Adrenal gland (tissue), 5 donors: ENCODE measurements around the gene ZNF500.

ENCODE experiments used
- CTCF ChIP-seq, 6 experiments: fragments of 450-650 bp in 4 of 6; fragments of 200-600 bp in 2 of 6; sonication (generic) in 1 of 6; IDR thresholded peaks; 1 replicate in 5 of 6; 2 replicates in 1 of 6; pipeline versions ENCODE4 v1.5.1 to v1.8.0; 2016 to 2021; ENCODE audit warnings: antibody characterized with exemption in 6 of 6, mild to moderate bottlenecking in 2 of 6, moderate library complexity in 1 of 6
- POLR2A ChIP-seq, 2 donors: fragments of 450-650 bp; IDR thresholded peaks; one replicate each; pipeline ENCODE4 v1.6.1; 2017; ENCODE audit warnings: antibody characterized with exemption in 2 of 2, mild to moderate bottlenecking in 2 of 2, moderate library complexity in 1 of 2
- donor health status: DM: no; HTN: no; CAD: no.

GRCh38 chr16:4713663-4714501 lies 53.1 kb downstream of the ZNF500 start:
- TF ChIP-seq CTCF (IDR thresholded peaks at IDR 0.05) (no peak), POLR2A (IDR thresholded peaks at IDR 0.05) (no peak)
